Subcutaneous adipose tissue (tissue), 4 donors: Measurements from ENCODE around the gene NUP153. TPM values are rescaled to one million over a fixed set of nuclear protein-coding genes. Genes with fewer than 3 reads are reported as not detected.

Experiments used
- CTCF ChIP-seq: fragments of 450-650 bp; IDR thresholded peaks from one replicate; pipeline ENCODE4 v1.5.1; 2016; ENCODE audit warnings: low read depth, mild to moderate bottlenecking, control low read depth, antibody characterized with exemption, moderate library complexity
- total RNA-seq, 4 donors: library from RNA; depleted of rRNA; stranded (reverse); fragments of >200 nt; gene quantifications; one replicate each; pipeline ENCODE4 v1.1.0, GENCODE V29; 2016

Gene NUP153
- total RNA-seq, 4 donors from 2014 or later = 30.3 to 48.3 (median 32.0) TPM

DNA sequence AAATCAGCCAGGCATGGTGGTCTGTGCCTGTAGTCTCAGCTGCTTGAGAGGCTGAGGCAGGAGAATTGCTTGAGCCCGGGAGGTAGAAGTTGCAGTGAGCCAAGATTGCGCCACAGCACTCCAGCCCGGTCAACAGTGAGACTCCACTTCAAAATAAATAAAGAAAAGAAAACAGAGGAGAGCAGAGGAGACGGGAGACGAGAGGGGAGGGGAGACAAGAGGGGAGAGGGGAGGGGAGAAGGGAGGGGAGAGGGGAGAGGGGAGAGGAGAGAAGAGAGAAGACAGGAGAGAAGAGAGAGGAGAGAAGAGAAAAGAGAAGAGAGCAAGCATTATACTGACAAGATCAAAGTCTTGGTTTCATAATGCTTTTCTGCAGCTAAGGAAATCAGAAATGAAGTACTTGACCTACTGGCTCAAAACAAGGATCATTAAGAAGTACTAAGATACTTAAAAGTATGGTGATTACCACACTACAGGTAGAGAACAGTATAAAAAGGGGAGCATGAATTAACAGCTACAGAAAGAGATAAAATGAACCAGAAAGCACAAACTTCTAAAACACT lies 76.1 kb downstream of the NUP153 start:
- no peak for TF ChIP-seq CTCF

GRCh38 chr6:17629824-17630510 lies 76.8 kb downstream of the NUP153 start:
- TF ChIP-seq CTCF = no peak

GRCh38 chr6:17628873-17629272 lies 77.9 kb downstream of the NUP153 start:
- TF ChIP-seq CTCF = no peak

DNA sequence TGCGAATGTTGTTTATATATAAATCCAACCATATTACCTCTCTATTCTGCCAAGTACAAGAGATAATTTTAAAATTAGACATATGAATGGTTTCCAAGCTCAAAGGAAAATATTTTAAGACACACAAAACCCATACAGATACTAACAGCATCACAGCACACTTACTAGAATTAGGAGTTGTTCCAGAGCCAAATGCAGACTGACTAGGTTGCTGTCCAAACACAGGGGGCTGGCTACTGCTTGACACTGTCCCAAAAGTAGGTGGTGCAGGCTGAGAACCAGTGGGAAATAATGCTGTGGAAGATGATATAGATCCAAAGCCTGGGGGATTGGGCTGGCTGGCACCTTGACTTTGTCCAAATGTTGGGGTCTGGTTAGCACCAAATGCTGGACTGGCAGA lies 82.3 kb downstream of the NUP153 start:
- no peak for TF ChIP-seq CTCF

GRCh38 chr6:17622144-17622543 lies 84.6 kb downstream of the NUP153 start:
- TF ChIP-seq CTCF = no peak

DNA sequence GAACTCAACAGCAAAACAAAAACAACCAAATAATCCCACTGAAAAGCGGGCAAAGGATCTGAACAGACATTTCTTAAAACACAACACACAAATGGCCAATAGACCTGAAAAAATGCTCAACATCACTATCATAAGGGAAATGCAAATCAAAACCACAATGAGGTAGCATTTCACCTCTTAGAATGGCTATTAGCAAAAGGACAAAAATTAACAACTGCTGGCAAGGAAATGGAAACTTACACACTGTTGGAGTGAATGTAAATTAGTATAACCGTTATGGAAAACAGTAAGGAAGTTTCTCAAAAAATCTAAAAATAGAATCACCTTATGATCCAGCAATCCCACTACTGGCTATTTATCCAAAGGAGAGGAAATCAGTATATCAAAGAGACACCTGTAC lies 85.7 kb downstream of the NUP153 start:
- no peak for TF ChIP-seq CTCF

GRCh38 chr6:17615794-17616193 lies 90.9 kb downstream of the NUP153 start:
- TF ChIP-seq CTCF = no peak
